Activated CD4-positive, alpha-beta memory T cell treated with anti-CD3 and anti-CD28 coated beads, Interleukin-2, amount 10 ng/mL, durations not matched to agents 7 days and 5 days (primary cell): ENCODE results near the gene GAST. TPM values are rescaled to one million over a fixed set of nuclear protein-coding genes. Genes with fewer than 3 reads are reported as not detected.

Experiments used
- CTCF ChIA-PET: fragments of 350-600 bp; sonication (Branson Sonifier 250); formaldehyde crosslinking; loops from one replicate; lab custom pipeline; 2021; ENCODE audit warnings: antibody characterized with exemption, inconsistent platforms; lab: Charles Lee
- POLR2A ChIA-PET: fragments of 350-600 bp; sonication (Branson Sonifier 250); formaldehyde crosslinking; loops from one replicate; lab custom pipeline; 2021; ENCODE audit warnings: antibody characterized with exemption; lab: Charles Lee
- DNase-seq: peaks from one replicate; pipeline ENCODE4 v3.0.0-alpha.2; 2020
- H3K27ac Mint-ChIP-seq: one replicate; pipeline ENCODE4 v1.8.0; 2021; ENCODE audit warnings: mild to moderate bottlenecking, mixed read lengths
- H3K27me3 Mint-ChIP-seq: one replicate; pipeline ENCODE4 v1.8.0; 2021; ENCODE audit warnings: mixed read lengths
- H3K36me3 Mint-ChIP-seq: one replicate; pipeline ENCODE4 v1.8.0; 2021; ENCODE audit warnings: low read depth, mixed read lengths
- H3K4me1 Mint-ChIP-seq: one replicate; pipeline ENCODE4 v1.8.0; 2021; ENCODE audit warnings: mixed read lengths
- H3K4me3 Mint-ChIP-seq: one replicate; pipeline ENCODE4 v1.8.0; 2021; ENCODE audit warnings: mild to moderate bottlenecking, mixed read lengths
- H3K9me3 Mint-ChIP-seq: one replicate; pipeline ENCODE4 v1.8.0; 2021; ENCODE audit warnings: mixed read lengths
- total RNA-seq, 2 experiments: library from RNA; stranded (reverse); gene quantifications; one replicate each; pipeline ENCODE4 v1.2.3, GENCODE V29; 2021

Gene GAST
- total RNA-seq, 2 experiments from 2014 or later = not detected

DNA sequence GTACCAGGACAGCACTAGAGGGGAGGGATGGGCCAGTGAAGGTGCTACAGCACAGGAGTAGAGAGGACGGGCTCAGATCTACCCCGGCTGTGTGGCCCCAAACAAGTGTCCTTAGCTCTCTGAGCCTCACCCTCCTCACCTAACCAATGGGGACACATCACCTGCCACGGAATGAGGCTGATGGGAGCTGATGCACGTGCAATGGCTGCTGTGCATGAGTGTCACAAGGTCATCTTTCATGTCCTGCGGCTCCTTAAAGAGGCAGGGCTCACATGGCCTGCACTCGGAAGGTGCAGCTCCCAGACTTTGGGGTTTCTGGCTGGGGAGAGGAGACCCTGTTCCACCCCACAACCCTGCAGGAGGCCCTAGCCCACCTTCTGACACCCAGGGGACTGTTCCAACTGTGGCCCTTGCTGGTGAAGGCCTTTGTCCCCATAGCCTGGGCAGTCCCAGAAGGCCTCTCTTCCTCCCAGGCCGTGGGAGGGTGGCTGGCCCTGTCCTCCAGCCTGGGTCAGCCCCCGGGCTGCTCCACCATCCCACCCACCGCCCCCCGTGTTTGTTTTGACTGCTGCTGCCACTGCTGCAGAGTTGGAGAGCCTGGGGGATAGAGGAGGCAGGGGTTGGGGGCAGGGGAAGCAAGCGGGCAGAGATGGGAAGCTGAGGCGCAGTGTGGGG lies 11.8 kb downstream of the GAST start:
- no peaks in the 10 kb centered on the region for H3K36me3 Mint-ChIP-seq
- peaks cover 4% of the 10 kb centered on the region for H3K27me3 Mint-ChIP-seq
- CTCF ChIA-PET = no interaction called here
- H3K27ac Mint-ChIP-seq = no peak overlapping the region
- no peaks in the 10 kb centered on the region for H3K9me3 Mint-ChIP-seq
- H3K4me3 Mint-ChIP-seq = no peak overlapping the region
- POLR2A ChIA-PET = no interaction called here
- no peak for DNase-seq
- H3K4me1 Mint-ChIP-seq = no peaks in the 10 kb centered on the region

DNA sequence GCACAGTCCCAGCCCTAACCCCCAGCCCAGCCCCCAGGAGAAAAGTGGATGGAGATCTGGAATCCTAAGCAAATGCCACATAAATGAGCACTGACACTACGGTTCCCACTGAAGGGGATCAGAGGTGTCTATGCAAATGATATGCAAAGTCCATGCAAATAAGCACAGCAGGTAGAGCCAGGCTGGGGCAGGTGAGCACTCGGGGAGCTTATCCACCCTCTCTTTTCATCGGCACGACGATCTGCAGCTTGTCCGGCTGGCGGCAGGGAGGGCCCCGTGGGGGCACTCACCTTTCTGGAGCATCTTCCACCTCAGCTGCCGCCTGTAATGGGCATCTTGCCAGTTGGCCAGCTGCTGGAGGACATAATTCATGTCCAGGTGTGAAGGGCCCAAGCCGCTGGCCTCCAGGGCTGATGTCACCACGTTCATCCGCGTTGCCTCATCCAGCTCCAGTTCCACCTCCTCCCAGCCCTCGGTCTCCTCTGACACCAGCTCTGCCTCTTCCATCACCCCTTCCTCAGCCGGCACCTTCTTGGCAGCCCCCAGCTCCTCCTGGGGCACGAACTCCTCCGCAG lies 12.4 kb downstream of the GAST start:
- ChIA-PET CTCF (no interaction called here), POLR2A (no interaction called here)
- H3K9me3 Mint-ChIP-seq = no peaks in the 10 kb centered on the region
- no peak for DNase-seq
- no peaks in the 10 kb centered on the region for H3K36me3 Mint-ChIP-seq
- no peaks in the 10 kb centered on the region for H3K4me1 Mint-ChIP-seq
- H3K27ac Mint-ChIP-seq = no peak overlapping the region
- no peak overlapping the region for H3K4me3 Mint-ChIP-seq
- peaks cover 4% of the 10 kb centered on the region for H3K27me3 Mint-ChIP-seq

GRCh38 chr17:41725134-41725533 lies 13.0 kb downstream of the GAST start:
- no peak for DNase-seq
- Mint-ChIP-seq H3K27me3 (peaks cover 4% of the 10 kb centered on the region), H3K27ac (no peak overlapping the region), H3K9me3 (no peaks in the 10 kb centered on the region), H3K36me3 (no peaks in the 10 kb centered on the region), H3K4me1 (no peaks in the 10 kb centered on the region), H3K4me3 (no peak overlapping the region)
- POLR2A ChIA-PET = no interaction called here
- CTCF ChIA-PET = interaction anchor here (1.6 kb wide), 1 partner anchor 13 kb away, joined by 4 read pairs; no protein-coding TSS in a partner anchor

GRCh38 chr17:41728056-41728455 lies 15.9 kb downstream of the GAST start:
- H3K4me1 Mint-ChIP-seq = no peaks in the 10 kb centered on the region
- no peaks in the 10 kb centered on the region for H3K9me3 Mint-ChIP-seq
- no peaks in the 10 kb centered on the region for H3K36me3 Mint-ChIP-seq
- no peak for DNase-seq
- no peak overlapping the region for H3K27ac Mint-ChIP-seq
- CTCF ChIA-PET = interaction anchor here (1.0 kb wide), 1 partner anchor 9 kb away, joined by 3 read pairs; no protein-coding TSS in a partner anchor
- peaks cover 27% of the 10 kb centered on the region for H3K27me3 Mint-ChIP-seq
- POLR2A ChIA-PET = no interaction called here
- no peak overlapping the region for H3K4me3 Mint-ChIP-seq

DNA sequence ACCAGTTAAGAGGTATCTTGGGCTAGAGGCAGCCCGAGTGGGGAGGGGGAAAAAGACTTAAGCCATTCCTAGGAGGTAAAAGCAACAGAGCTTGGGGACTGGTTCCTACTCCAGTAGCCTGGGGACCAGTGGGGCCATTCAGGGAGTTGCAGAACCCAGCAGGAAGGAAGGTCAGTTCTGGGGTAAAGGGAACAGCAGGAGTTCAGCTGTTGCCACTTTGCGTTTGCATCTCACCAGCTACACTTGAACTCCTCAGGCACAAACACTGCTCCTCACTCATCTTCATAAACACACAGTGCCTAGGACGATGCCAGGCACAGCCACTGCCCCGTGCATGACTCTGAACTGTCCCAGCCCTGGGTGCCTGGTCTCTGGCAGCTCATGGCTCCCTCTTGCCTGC lies 18.3 kb downstream of the GAST start:
- POLR2A ChIA-PET = no interaction called here
- peaks cover 37% of the 10 kb centered on the region for H3K27me3 Mint-ChIP-seq
- H3K4me3 Mint-ChIP-seq = no peak overlapping the region
- DNase-seq = no peak
- H3K27ac Mint-ChIP-seq = no peak overlapping the region
- H3K9me3 Mint-ChIP-seq = no peaks in the 10 kb centered on the region
- no peaks in the 10 kb centered on the region for H3K36me3 Mint-ChIP-seq
- H3K4me1 Mint-ChIP-seq = peaks cover 4% of the 10 kb centered on the region
- CTCF ChIA-PET = no interaction called here

- no peak for DNase-seq
- no peaks in the 10 kb centered on the region for H3K9me3 Mint-ChIP-seq
- H3K36me3 Mint-ChIP-seq = no peaks in the 10 kb centered on the region
- no peak overlapping the region for H3K27ac Mint-ChIP-seq
- peaks cover 46% of the 10 kb centered on the region for H3K27me3 Mint-ChIP-seq
- CTCF ChIA-PET = interaction anchor here (1.5 kb wide), 1 partner anchor 83 kb away, joined by 5 read pairs; no protein-coding TSS in a partner anchor
- H3K4me1 Mint-ChIP-seq = peaks cover 4% of the 10 kb centered on the region
- POLR2A ChIA-PET = interaction anchor here (1.8 to 1.9 kb wide), 2 partner anchors 43 to 235 kb away, joined by 4 to 6 read pairs; partner anchors contain the start of genes CNP and EIF1
- no peak overlapping the region for H3K4me3 Mint-ChIP-seq
Measured at GRCh38 chr17:41731836-41732235, 19.7 kb downstream of the GAST start.

GRCh38 chr17:41733348-41734138 lies 21.4 kb downstream of the GAST start:
- Mint-ChIP-seq H3K27ac (no peak overlapping the region), H3K27me3 (peaks cover 50% of the 10 kb centered on the region), H3K9me3 (no peaks in the 10 kb centered on the region), H3K4me1 (peaks cover 12% of the 10 kb centered on the region), H3K36me3 (no peaks in the 10 kb centered on the region), H3K4me3 (no peak overlapping the region)
- ChIA-PET CTCF (interaction anchor here (0.7 kb wide), 2 partner anchors 53 to 193 kb away, joined by 3 to 4 read pairs; partner anchors contain the start of gene JUP), POLR2A (interaction anchor here (1.9 kb wide), 1 partner anchor 233 kb away, joined by 4 read pairs; the partner anchor contains the start of gene CNP)
- DNase-seq = no peak

DNA sequence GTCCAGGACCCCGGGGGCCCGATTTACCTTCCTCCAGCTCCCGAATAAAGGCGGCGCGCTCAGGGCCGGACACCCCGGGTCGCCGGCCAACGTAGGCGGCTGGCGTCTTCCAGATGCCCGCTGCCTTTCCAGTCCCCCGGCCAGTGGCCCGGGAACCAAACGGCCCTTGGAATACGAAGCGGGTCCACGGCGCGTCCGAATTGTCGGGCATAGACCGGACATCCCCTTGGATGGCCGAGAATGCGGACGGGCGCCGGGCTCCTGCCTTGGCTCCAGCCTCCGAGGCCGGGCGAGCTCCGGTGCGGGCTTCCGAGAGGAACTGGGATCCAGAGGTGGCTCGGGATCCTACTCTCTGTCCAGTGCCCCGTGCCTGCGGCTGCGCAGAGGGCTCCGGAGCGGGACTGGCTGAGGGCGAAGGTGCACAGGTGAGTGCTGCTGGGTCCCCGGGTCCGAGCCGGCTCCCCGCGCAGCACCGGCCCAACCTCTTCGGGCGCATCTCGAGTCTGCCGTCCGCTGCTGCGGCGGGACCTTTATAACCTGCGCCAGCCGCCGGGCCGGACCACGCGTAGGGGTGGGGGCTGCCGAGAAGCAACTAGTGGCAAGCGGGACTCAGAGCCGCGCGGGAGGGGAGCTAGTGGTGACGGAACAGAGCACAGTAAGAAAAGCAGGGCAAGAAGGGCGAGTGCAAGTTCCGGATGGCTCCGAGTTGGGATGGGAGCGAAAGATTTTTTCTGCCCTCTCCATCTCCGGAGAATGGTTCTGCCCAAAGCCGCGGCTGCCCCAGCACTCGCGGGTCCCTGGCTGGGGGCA lies 22.2 kb downstream of the GAST start, which contains the start of gene HAP1:
HAP1 (minus strand) TSS at position 505 of the 810 bp plus-strand sequence; CDS start at position 496, 9 bp downstream.
- peaks cover 12% of the 10 kb centered on the region for H3K4me1 Mint-ChIP-seq
- no peak within 1 kb of the TSS for H3K27ac Mint-ChIP-seq
- no peaks in the 10 kb centered on the region for H3K36me3 Mint-ChIP-seq
- POLR2A ChIA-PET = no interaction called here
- peaks cover 50% of the 10 kb centered on the region for H3K27me3 Mint-ChIP-seq
- no peaks in the 10 kb centered on the region for H3K9me3 Mint-ChIP-seq
- H3K4me3 Mint-ChIP-seq = no peak within 1 kb of the TSS
- CTCF ChIA-PET = interaction anchor here (1.0 kb wide), 1 partner anchor 68 kb away, joined by 6 read pairs; no protein-coding TSS in a partner anchor
- DNase-seq = no peak

DNA sequence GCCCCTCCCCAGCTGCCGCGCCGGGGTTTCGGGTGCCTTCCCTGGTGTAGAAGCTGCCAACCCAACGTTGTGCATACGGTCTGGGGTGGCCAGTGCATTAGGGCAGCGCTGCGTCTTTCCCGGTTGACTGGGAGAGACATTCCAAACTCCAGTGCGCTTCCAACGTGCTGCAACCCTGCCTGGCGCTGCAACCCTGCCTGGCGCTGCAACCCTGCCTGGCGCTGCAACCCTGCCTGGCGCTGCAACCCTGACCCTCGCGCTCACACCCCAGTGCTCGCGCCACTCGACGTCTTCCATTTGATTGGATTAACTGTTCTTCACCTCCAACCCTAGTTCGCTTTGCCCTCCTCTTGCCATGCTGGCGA lies 22.8 kb downstream of the GAST start:
- no peak overlapping the region for H3K27ac Mint-ChIP-seq
- no peaks in the 10 kb centered on the region for H3K9me3 Mint-ChIP-seq
- no peak for DNase-seq
- peaks cover 12% of the 10 kb centered on the region for H3K4me1 Mint-ChIP-seq
- no peaks in the 10 kb centered on the region for H3K36me3 Mint-ChIP-seq
- peaks cover 50% of the 10 kb centered on the region for H3K27me3 Mint-ChIP-seq
- CTCF ChIA-PET = interaction anchor here (1.0 kb wide), 2 partner anchors 60 to 67 kb away, joined by 3 to 6 read pairs; no protein-coding TSS in a partner anchor
- H3K4me3 Mint-ChIP-seq = no peak overlapping the region
- POLR2A ChIA-PET = no interaction called here

DNA sequence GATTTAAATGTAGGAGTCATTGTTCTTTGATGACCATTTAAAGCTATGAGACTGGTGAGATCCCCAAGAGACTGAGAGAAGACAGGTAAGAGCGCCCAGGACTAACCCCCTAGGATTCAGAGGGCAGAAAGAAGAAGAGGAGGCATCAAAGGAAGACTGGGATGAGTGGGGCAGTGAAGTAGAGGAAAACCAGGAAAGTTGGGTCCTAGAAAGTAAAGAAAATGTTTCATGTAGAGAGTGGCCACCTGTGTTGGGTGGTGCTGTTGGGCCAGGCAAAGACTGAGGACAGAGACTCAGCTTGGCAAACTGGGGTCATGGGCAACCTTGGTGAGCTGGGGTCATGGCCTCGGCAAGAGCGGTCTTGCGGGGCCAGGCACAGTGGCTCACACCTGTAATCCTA lies 23.6 kb downstream of the GAST start:
- no peak for DNase-seq
- Mint-ChIP-seq H3K9me3 (no peaks in the 10 kb centered on the region), H3K27ac (no peak overlapping the region), H3K36me3 (no peaks in the 10 kb centered on the region), H3K4me1 (peaks cover 12% of the 10 kb centered on the region), H3K4me3 (no peak overlapping the region), H3K27me3 (peaks cover 45% of the 10 kb centered on the region)
- ChIA-PET POLR2A (no interaction called here), CTCF (interaction anchor here (0.6 to 1.4 kb wide), 5 partner anchors 59 to 151 kb away, joined by 3 to 4 read pairs (median 4); partner anchors contain the start of gene P3H4)

GRCh38 chr17:41736983-41737679 lies 25.0 kb downstream of the GAST start:
- Mint-ChIP-seq H3K27me3 (peaks cover 33% of the 10 kb centered on the region), H3K9me3 (no peaks in the 10 kb centered on the region), H3K36me3 (no peaks in the 10 kb centered on the region), H3K4me3 (no peak overlapping the region), H3K27ac (peak overlapping the region; percentile 62), H3K4me1 (peaks cover 12% of the 10 kb centered on the region)
- CTCF ChIA-PET = interaction anchor here (0.6 to 1.9 kb wide), 19 partner anchors 8 to 1196 kb away, joined by 3 to 19 read pairs (median 3); partner anchors contain the start of genes ODAD4 and P3H4
- POLR2A ChIA-PET = interaction anchor here (0.6 to 1.2 kb wide), 2 partner anchors 48 to 49 kb away, joined by 3 to 5 read pairs; partner anchors contain the start of gene EIF1
- peak; percentile 27 for DNase-seq
